ENCODE measurements around the gene RPS4Y2.

The RPS4Y2 gene

DNA sequence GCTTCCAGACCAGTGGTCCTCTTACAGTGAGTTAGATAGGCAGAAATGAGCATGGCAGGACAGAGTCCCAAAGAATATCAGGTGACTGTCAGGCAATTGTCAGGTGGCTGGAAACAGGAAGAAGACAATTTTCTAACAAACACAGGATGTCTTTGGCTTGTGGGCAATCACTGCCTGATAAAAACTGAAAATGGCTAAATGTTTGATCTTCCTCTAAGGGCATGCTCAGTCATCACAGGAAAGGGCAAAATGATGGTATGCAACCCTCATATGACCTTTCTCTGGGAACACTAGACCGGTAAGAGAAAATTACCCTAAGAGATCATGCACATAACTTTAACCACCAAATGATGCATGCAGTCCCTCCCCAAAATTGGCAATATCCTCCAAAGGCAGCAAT, 57.6 kb downstream of the RPS4Y2 start:
- H3K4me3 ChIP-seq (ENCODE audit: low read depth in 1 of 2, low read length in 2 of 2), result no peak overlapping the region
- no peak overlapping the region for H3K9ac ChIP-seq (ENCODE audit: low read depth in 1 of 2, low read length in 2 of 2)
- no peaks in the 10 kb centered on the region for H3K36me3 ChIP-seq (ENCODE audit: control insufficient read depth in 1 of 2, insufficient read depth in 2 of 2, low read length in 2 of 2)
- H3K4me1 ChIP-seq (ENCODE audit: control insufficient read depth in 1 of 2, insufficient read depth in 2 of 2, low read length in 2 of 2), result no peaks in the 10 kb centered on the region
- no peak overlapping the region for H3K27ac ChIP-seq (ENCODE audit: low read depth, low read length)
- H3K9me3 ChIP-seq (ENCODE audit: control insufficient read depth in 1 of 2, low read length in 2 of 2), result no peaks in the 10 kb centered on the region
- no peaks in the 10 kb centered on the region for H3K27me3 ChIP-seq (ENCODE audit: control insufficient read depth in 1 of 2, insufficient read depth in 2 of 2, low read length in 2 of 2)

DNA sequence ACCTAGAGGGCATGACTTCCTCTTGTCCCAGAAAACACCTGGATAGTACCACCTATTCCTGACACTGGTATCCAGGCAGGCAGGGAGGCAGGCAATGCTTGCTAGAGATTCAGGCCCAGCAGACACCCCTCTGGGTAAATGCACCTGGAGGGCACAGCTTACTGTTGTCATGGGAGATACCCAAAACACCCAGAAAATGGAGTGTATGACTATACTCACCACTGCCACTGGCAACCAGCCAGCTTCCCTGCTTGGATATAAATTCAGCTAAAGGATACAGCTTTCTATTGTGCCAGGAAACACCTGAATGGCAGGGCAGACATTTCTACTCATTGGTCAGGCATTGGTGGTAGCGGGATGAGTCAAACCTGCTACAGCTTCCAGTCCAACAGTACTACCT, 58.9 kb downstream of the RPS4Y2 start:
- no peak overlapping the region for H3K27ac ChIP-seq (ENCODE audit: low read depth, low read length)
- H3K27me3 ChIP-seq (ENCODE audit: control insufficient read depth in 1 of 2, insufficient read depth in 2 of 2, low read length in 2 of 2), result no peaks in the 10 kb centered on the region
- H3K9me3 ChIP-seq (ENCODE audit: control insufficient read depth in 1 of 2, low read length in 2 of 2), result no peaks in the 10 kb centered on the region
- H3K9ac ChIP-seq (ENCODE audit: low read depth in 1 of 2, low read length in 2 of 2), result no peak overlapping the region
- no peaks in the 10 kb centered on the region for H3K4me1 ChIP-seq (ENCODE audit: control insufficient read depth in 1 of 2, insufficient read depth in 2 of 2, low read length in 2 of 2)
- no peaks in the 10 kb centered on the region for H3K36me3 ChIP-seq (ENCODE audit: control insufficient read depth in 1 of 2, insufficient read depth in 2 of 2, low read length in 2 of 2)
- H3K4me3 ChIP-seq (ENCODE audit: low read depth in 1 of 2, low read length in 2 of 2), result no peak overlapping the region

DNA sequence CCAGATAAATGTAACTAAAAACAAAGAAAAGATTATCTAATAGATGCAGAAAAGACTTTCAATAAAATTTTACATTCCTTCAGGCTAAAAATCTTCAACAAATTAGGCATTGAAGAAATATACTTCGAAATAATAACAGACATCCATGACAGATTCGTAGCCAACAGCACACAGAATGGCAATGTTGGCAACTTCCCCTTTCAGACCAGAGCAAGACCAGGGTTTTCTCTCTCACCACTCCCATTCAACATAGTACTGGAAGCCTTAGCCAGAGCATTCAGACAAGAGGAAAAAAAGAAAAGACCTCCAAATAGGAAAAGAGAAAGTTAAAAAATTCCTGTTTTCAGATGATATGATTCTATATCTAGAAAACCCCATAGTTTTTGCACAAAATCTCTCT, 61.2 kb downstream of the RPS4Y2 start:
- H3K4me3 ChIP-seq (ENCODE audit: low read depth in 1 of 2, low read length in 2 of 2), result no peak overlapping the region
- no peaks in the 10 kb centered on the region for H3K4me1 ChIP-seq (ENCODE audit: control insufficient read depth in 1 of 2, insufficient read depth in 2 of 2, low read length in 2 of 2)
- H3K27me3 ChIP-seq (ENCODE audit: control insufficient read depth in 1 of 2, insufficient read depth in 2 of 2, low read length in 2 of 2), result no peaks in the 10 kb centered on the region
- H3K9ac ChIP-seq (ENCODE audit: low read depth in 1 of 2, low read length in 2 of 2), result no peak overlapping the region
- no peaks in the 10 kb centered on the region for H3K9me3 ChIP-seq (ENCODE audit: control insufficient read depth in 1 of 2, low read length in 2 of 2)
- no peak overlapping the region for H3K27ac ChIP-seq (ENCODE audit: low read depth, low read length)
- H3K36me3 ChIP-seq (ENCODE audit: control insufficient read depth in 1 of 2, insufficient read depth in 2 of 2, low read length in 2 of 2), result no peaks in the 10 kb centered on the region
